Transverse colon (tissue), 4 donors: ENCODE results near the gene DVL1.

Experiments
- EP300 ChIP-seq: sonication (generic); formaldehyde crosslinking; IDR thresholded peaks from one replicate; pipeline ENCODE4 v1.6.1; 2017; ENCODE audit warnings: antibody characterized with exemption, low read depth
- POLR2A ChIP-seq: fragments of 450-650 bp; IDR thresholded peaks from one replicate; pipeline ENCODE4 v1.6.1; 2016; ENCODE audit warnings: antibody characterized with exemption, mild to moderate bottlenecking, moderate library complexity
- POLR2AphosphoS5 ChIP-seq, 3 donors: sonication (generic); formaldehyde crosslinking; IDR thresholded peaks; one replicate each; pipeline ENCODE4 v1.6.1; 2016; ENCODE audit warnings: antibody characterized with exemption in 3 of 3
- TF ChIP-seq, protein P1 (sequence below), 5 experiments: fragments of 200-600 bp in 3 of 5; fragments of 450-650 bp in 2 of 5; sonication (generic) in 3 of 5; IDR thresholded peaks; 1 replicate in 2 of 5; 2 replicates in 3 of 5; pipeline ENCODE4 v1.5.1; 2016 to 2017; ENCODE audit warnings: antibody characterized with exemption in 5 of 5, inconsistent platforms in 3 of 5, mild to moderate bottlenecking in 2 of 5, moderate library complexity in 1 of 5

DNA sequence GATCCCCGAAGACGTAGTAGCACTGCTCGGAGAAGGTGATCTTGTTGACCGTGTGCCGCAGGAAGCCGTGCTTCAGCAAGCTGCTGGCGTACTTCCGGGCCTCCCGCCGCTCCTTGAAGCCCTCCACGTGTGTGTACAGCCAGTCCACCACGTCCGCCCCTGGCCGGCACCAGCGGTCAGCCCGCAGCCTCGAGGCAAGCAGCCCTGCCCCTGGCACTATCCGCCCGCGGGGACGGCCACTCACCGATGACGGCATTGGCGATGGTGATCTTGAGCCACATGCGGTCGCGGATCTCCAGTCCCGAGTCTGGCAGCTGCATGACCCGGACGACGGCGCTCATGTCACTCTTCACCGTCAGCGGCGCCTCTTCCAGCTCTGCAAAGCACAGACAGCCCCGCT, 10.9 kb downstream of the DVL1 start:
- TF ChIP-seq POLR2AphosphoS5 (IDR thresholded peaks at IDR 0.05) (no peak), POLR2A (no peak), EP300 (no peak)
- TF ChIP-seq, protein P1, sequence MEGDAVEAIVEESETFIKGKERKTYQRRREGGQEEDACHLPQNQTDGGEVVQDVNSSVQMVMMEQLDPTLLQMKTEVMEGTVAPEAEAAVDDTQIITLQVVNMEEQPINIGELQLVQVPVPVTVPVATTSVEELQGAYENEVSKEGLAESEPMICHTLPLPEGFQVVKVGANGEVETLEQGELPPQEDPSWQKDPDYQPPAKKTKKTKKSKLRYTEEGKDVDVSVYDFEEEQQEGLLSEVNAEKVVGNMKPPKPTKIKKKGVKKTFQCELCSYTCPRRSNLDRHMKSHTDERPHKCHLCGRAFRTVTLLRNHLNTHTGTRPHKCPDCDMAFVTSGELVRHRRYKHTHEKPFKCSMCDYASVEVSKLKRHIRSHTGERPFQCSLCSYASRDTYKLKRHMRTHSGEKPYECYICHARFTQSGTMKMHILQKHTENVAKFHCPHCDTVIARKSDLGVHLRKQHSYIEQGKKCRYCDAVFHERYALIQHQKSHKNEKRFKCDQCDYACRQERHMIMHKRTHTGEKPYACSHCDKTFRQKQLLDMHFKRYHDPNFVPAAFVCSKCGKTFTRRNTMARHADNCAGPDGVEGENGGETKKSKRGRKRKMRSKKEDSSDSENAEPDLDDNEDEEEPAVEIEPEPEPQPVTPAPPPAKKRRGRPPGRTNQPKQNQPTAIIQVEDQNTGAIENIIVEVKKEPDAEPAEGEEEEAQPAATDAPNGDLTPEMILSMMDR (IDR thresholded peaks at IDR 0.05), result no peak
